Mesenteric fat pad (tissue), 1 donor: Measurements from ENCODE around the gene SPDEF. TPM values are rescaled to one million over a fixed set of nuclear protein-coding genes. Genes with fewer than 3 reads are reported as not detected.

Source experiments
- DNase-seq: peaks from one replicate; pipeline ENCODE4 v3.0.0-alpha.2; 2020; ENCODE audit warnings: low spot score
- total RNA-seq: library from RNA; stranded (reverse); fragmentation: NEBNext Ultra II Directional; extraction: Animal tissue kit (Norgen Biotek cat#: 25700); gene quantifications from one replicate; pipeline ENCODE4 v1.2.1, GENCODE V29; 2021
- donor health status: DM: yes; HTN: yes; CAD: no.

SPDEF gene
- total RNA-seq, 1 donor from 2014 or later: 0.16 TPM

DNA sequence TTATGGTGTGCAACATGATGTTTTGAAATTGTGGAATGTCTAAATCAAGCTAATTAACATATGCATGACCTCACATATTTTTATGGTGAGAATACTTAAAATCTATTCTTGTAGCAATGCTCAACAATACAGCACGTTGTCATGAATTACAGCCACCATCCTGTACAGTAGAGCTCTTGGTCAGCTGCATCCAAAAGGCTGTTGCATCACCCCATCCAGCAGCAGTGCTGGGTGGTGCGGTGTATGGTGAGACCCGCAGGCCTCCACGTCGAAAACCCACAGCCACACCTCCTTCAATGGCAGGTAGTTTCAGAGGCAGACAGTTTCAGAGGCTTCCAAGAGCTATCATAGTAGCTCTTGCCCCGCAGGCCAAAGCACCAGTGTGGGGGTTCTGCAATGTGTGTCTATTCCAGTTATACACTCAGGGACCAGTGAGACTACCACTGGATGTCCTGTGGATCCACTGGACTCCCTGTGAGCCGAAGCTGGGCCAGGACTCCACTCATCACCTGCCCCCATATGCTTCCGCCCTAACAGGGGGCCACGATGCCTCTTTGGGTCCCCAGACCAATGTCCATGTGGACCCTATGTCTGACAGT, 66.8 kb downstream of the SPDEF start:
- peak; percentile 60 for DNase-seq

Other genes with a start within 250 kb of the SPDEF start
- gene NUDT3, start 163.7 kb downstream of the SPDEF start, total RNA-seq: 32.4 TPM
- 875 TPM for gene RPS10, start 130.3 kb downstream of the SPDEF start, total RNA-seq
- not detected for gene PACSIN1, start 90.3 kb downstream of the SPDEF start, total RNA-seq
- 85.3 TPM for gene ILRUN, start 140.4 kb upstream of the SPDEF start, total RNA-seq
- 57.2 TPM for gene SNRPC, start 201.2 kb upstream of the SPDEF start, total RNA-seq
- 25.5 TPM for gene BLTP3A, start 235.8 kb upstream of the SPDEF start, total RNA-seq